ENCODE measurements around the gene PWWP2B.

Gene PWWP2B

GRCh38 chr10:132408823-132409666 is 12.0 kb downstream of the PWWP2B start:
- no peak for DNase-seq

GRCh38 chr10:132409667-132410028 is 12.6 kb downstream of the PWWP2B start:
- no peak for DNase-seq

GRCh38 chr10:132410056-132410778 is 13.2 kb downstream of the PWWP2B start:
- DNase-seq: no peak

DNA sequence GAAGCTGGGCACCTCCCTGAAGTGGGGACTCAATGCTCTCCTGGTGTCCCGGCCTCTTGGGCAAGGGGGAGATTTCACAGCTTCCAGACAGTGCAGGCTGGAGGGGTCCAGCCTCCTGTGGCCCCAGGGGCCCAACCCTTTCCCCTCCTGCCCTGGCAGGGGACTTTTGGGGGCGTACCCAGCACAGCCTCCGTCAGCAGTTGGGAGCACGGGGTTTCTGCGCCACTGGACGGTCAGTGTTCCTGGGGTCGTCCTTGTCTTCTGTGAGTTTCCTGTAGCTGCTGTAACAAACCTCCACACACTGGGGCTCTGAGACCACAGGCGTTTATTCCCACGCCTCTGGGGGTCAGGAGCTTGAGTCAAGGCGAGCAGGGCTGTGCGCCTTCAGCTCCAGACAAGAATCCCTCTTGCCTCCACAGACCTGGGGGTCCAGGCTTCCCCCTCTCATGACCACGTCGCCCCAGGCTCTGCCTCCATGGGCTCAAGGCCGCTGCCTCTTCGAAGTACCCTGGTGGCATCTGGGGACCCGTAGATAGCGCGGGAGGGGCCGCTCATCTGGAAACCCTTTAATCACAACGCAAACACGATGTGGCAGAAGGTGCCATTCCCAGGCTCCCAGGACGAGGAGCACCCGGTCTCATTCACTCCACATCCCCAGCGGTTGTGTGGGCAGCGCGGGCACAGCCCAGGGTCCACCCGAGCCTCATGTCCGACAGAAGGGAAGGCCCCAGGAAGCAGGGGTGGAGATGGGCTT is 14.0 kb downstream of the PWWP2B start:
- DNase-seq: no peak

- no peak for DNase-seq
Observed at GRCh38 chr10:132411561-132412253, 14.7 kb downstream of the PWWP2B start.

DNA sequence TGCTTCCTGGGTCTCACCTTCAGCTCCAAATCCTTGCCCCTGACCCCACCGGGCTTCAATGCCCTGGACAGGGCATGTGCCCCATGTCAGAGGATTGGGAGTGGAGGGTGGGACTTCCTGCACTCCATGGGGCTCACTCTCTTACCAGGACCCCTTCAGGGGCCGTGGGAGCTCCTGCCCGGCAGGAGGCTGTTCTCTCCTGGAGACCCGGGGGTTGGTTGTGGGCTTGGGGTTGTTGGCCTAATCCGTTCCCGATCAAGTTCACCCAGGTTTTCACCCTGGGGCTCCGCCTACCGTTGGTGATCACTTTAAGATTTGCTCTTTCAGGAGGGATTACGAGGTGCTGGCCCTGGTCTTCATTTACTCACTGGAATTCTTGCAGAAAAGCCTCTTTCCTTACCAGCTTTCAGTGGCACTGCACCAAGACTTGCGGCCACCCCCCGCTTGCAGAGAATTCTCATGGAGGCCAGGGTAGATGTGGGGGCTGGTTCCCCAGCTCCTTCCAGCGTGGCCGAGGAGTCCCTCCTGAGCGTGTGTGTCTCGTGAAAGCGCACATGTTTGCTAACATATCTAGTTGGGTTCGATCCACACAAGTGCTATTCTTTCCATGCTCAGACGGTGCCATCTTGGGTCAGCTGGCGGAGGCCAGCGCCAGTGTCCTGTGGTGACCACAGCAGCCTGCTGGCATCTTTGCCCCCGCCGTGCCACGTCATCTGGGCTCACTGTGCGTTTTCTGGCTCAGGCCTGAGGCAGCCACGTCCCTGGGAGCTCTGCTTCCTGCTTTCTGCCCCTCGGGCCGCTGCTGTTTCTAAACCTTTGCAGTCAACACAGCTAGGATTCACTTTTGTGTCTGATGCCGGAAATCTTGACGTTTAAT is 15.6 kb downstream of the PWWP2B start:
- no peak for DNase-seq

- no peak for DNase-seq
Observed at GRCh38 chr10:132413226-132414205, 16.5 kb downstream of the PWWP2B start.

DNA sequence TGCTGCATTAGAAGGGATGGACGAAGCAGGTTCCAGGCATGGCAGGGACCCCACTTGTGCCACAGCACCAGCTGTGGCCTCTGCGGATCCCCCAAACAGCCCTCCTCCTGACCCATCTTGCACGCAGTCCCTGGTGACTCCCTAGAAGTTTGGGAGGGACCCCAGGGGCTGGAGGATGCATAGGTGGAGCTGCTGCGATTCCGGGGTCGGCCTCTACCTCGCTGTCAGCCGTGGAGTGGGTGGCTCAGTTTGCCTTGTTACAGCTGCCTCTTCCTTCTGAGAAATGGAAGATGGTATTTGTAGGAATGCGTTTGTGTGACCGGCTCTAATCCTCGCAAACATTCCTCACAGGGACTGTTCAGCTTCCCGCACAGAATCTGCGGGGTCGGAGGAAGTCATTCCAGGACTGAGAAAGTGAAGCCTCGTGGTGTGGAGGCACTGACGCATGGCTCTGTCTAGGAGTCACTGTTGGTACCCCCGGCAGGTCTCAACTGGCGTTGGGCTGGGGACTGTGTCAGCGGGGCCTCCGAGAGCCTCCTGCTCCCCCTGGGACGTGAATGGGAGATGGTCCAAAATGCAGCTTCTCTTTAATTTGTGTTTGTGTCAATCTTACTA is 17.5 kb downstream of the PWWP2B start:
- no peak for DNase-seq

DNA sequence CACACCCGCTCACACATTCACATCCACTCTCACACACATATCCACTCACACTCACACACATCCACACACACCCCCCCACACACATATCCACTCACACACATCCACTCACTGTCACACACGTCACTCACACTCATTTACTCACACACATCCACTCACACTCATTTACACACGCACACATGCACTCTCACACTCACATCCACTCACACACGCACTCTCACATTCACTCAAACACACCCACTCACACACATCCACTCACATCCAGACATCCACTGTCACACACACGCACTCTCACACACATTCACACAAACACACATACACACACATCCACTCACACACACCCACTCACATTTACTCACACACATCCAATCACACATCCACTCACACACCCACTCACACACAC is 18.3 kb downstream of the PWWP2B start:
- DNase-seq: no peak

GRCh38 chr10:132415956-132416355 is 19.0 kb downstream of the PWWP2B start:
- no peak for DNase-seq

GRCh38 chr10:132416566-132417256 is 19.7 kb downstream of the PWWP2B start:
- DNase-seq: no peak

GRCh38 chr10:132417257-132417910 is 20.4 kb downstream of the PWWP2B start:
- DNase-seq: no peak

- no peak for DNase-seq
Observed at GRCh38 chr10:132417957-132418441, 21.0 kb downstream of the PWWP2B start.

- no peak for DNase-seq
Observed at GRCh38 chr10:132418527-132419416, 21.8 kb downstream of the PWWP2B start.

- DNase-seq: no peak
Observed at GRCh38 chr10:132419538-132420468, 22.8 kb downstream of the PWWP2B start.

- no peak for DNase-seq
Observed at GRCh38 chr10:132420469-132420980, 23.5 kb downstream of the PWWP2B start.
